CD14-positive monocyte (primary cell): Measurements from ENCODE around the gene CLDN22. TPM values are rescaled to one million over a fixed set of nuclear protein-coding genes. Genes with fewer than 3 reads are reported as not detected.

Source experiments
- DNase-seq, 3 donors: peaks; one replicate each; pipeline ENCODE4 v3.0.0-alpha.2; 2011 to 2022
- H2AFZ ChIP-seq: 2 replicates; pipeline ENCODE4 v1.6.0; 2012; ENCODE audit warnings: mild to moderate bottlenecking, low read depth, low read length, inconsistent platforms; ENCODE audit not compliant: insufficient read depth, poor library complexity, severe bottlenecking
- H3K27ac ChIP-seq, 2 donors: 1 replicate in 1 of 2; 2 replicates in 1 of 2; pipeline ENCODE4 v1.5.1; 2012 to 2013; ENCODE audit warnings: low read length in 2 of 2, control low read depth in 1 of 2, inconsistent platforms in 1 of 2, low read depth in 1 of 2, mild to moderate bottlenecking in 1 of 2
- H3K27me3 ChIP-seq, 2 donors: one replicate each; pipeline versions ENCODE4 v1.6.0 to v1.6.1; 2011 to 2013; ENCODE audit warnings: low read length in 2 of 2; ENCODE audit not compliant: control insufficient read depth in 2 of 2, insufficient read depth in 2 of 2
- H3K36me3 ChIP-seq, 2 donors: replicated peaks in 1 of 2; 1 replicate in 1 of 2; 2 replicates in 1 of 2; pipeline versions ENCODE4 v1.5.1 to v1.6.1; 2012 to 2013; ENCODE audit warnings: low read length in 2 of 2, control low read depth in 1 of 2, inconsistent platforms in 1 of 2, mild to moderate bottlenecking in 1 of 2; ENCODE audit not compliant: insufficient read depth in 2 of 2, control insufficient read depth in 1 of 2
- H3K4me1 ChIP-seq, 2 donors: 1 replicate in 1 of 2; 2 replicates in 1 of 2; pipeline versions ENCODE4 v1.5.1 to v1.6.1; 2012 to 2013; ENCODE audit warnings: low read length in 2 of 2, control low read depth in 1 of 2, inconsistent platforms in 1 of 2, mild to moderate bottlenecking in 1 of 2, moderate library complexity in 1 of 2; ENCODE audit not compliant: insufficient read depth in 2 of 2, control insufficient read depth in 1 of 2
- H3K4me2 ChIP-seq: replicated peaks from 2 replicates; pipeline ENCODE3; 2012; ENCODE audit warnings: low read length, moderate library complexity, mild to moderate bottlenecking; ENCODE audit not compliant: poor library complexity, severe bottlenecking; ENCODE audit errors: extremely low read depth
- H3K4me3 ChIP-seq, 3 experiments: fragments of 200-600 bp in 1 of 3; sonication (generic) in 1 of 3; replicated peaks in 1 of 3; 1 replicate in 2 of 3; 2 replicates in 1 of 3; pipeline ENCODE4 v1.5.1; 2011 to 2013; ENCODE audit warnings: low read length in 3 of 3, mild to moderate bottlenecking in 3 of 3, control low read depth in 2 of 3, low read depth in 2 of 3, inconsistent platforms in 1 of 3, moderate library complexity in 1 of 3
- H3K79me2 ChIP-seq: 2 replicates; pipeline ENCODE4 v1.6.0; 2012; ENCODE audit warnings: mild to moderate bottlenecking, control low read depth, inconsistent platforms, low read length, moderate library complexity; ENCODE audit not compliant: insufficient read depth
- H3K9ac ChIP-seq: 2 replicates; pipeline ENCODE4 v1.6.0; 2017; ENCODE audit warnings: low read length, mild to moderate bottlenecking; ENCODE audit not compliant: insufficient read depth, poor library complexity, severe bottlenecking
- H3K9me3 ChIP-seq, 2 donors: replicated peaks in 1 of 2; 1 replicate in 1 of 2; 2 replicates in 1 of 2; pipeline versions ENCODE4 v1.5.1 to v1.6.1; 2012 to 2013; ENCODE audit warnings: low read length in 2 of 2, control low read depth in 1 of 2; ENCODE audit not compliant: control insufficient read depth in 1 of 2, insufficient read depth in 1 of 2
- H4K20me1 ChIP-seq: 2 replicates; pipeline ENCODE4 v1.6.0; 2012; ENCODE audit warnings: mild to moderate bottlenecking, low read length, control low read depth, moderate library complexity; ENCODE audit not compliant: insufficient read depth
- H3K27ac Mint-ChIP-seq, 7 donors: one replicate each; pipeline ENCODE4 v1.8.0; 2020; ENCODE audit warnings: mild to moderate bottlenecking in 7 of 7, mixed read lengths in 7 of 7, moderate library complexity in 6 of 7, inconsistent platforms in 2 of 7
- H3K27me3 Mint-ChIP-seq, 3 donors: one replicate each; pipeline ENCODE4 v1.8.0; 2021 to 2022; ENCODE audit warnings: low read depth in 3 of 3, mild to moderate bottlenecking in 3 of 3, mixed read lengths in 3 of 3, moderate library complexity in 3 of 3, inconsistent platforms in 1 of 3
- H3K36me3 Mint-ChIP-seq, 2 donors: one replicate each; pipeline ENCODE4 v1.8.0; 2020; ENCODE audit warnings: mixed read lengths in 2 of 2, inconsistent platforms in 1 of 2, mild to moderate bottlenecking in 1 of 2
- H3K4me1 Mint-ChIP-seq: one replicate; pipeline ENCODE4 v1.8.0; 2020; ENCODE audit warnings: mild to moderate bottlenecking, mixed read lengths
- H3K4me3 Mint-ChIP-seq, 2 donors: one replicate each; pipeline ENCODE4 v1.8.0; 2020; ENCODE audit warnings: mild to moderate bottlenecking in 2 of 2, mixed read lengths in 2 of 2, moderate library complexity in 1 of 2
- H3K9me3 Mint-ChIP-seq, 7 donors: one replicate each; pipeline ENCODE4 v1.8.0; 2020 to 2022; ENCODE audit warnings: mixed read lengths in 7 of 7, mild to moderate bottlenecking in 6 of 7, moderate library complexity in 6 of 7, inconsistent platforms in 2 of 7
- WGBS: methylation state at CpG from one replicate; pipeline ENCODE4 v1.1.5; 2013; ENCODE audit warnings: missing lambda C conversion rate; ENCODE audit not compliant: insufficient coverage; 5-methylcytosine and 5-hydroxymethylcytosine counted together
- intact Hi-C, 2 donors: fragments of 100-400 bp; cut with micrococcal nuclease; formaldehyde crosslinking; loops; one replicate each; pipeline versions ENCODE4 v1.15.0 to v1.15.1; 2023
- polyA plus RNA-seq, 3 donors: library from polyadenylated mRNA; depleted of rRNA in 1 of 3; unstranded in 2 of 3; stranded (reverse) in 1 of 3; fragments of 300-500 nt in 2 of 3; fragments of >200 nt in 1 of 3; fragmentation: Illumina TruSeq in 2 of 3; gene quantifications; 1 replicate in 2 of 3; 2 replicates in 1 of 3; pipeline ENCODE4 v1.2.3, GENCODE V29; 2012 to 2021
- TF ChIP-seq, protein P1 (sequence below): fragments of 200-600 bp; IDR thresholded peaks from one replicate; pipeline ENCODE4 v1.8.0; 2022; ENCODE audit warnings: antibody characterized with exemption, mild to moderate bottlenecking

Gene CLDN22
- polyA plus RNA-seq, 3 donors: not detected

DNA sequence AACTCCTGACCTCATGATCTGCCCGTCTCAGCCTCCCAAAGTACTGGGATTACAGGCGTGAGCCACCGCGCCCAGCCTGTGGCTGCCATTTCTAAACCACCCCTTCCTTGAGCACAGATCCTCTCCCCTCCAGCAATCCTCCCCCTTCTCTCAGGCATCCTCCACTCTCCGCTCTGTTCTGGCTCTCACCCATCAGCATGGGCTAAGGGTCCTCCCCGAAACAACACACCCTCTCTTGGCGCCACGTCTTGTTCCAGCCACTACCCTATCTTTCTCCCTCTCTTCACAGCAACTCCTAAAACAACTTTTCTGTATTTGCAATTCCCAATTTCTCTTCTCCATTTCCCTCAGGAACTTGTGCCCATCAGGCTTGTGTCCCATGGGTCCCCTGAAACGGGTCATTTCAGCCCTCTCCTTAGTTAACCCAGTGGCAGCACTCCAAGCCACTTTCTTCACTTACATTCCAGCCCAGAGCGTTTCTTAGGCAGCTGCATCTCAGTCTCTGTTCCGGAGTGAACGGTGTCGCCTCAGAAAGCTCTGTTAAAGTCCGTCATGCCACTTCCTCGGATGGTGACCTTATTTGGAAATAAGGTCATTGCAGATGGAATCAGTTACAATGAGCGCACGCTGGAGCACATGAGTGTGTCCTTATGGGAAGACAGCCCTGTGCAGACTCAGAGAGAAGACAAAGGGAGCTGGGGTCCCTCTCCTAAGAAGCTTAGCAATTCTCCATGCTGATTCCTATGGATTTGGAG is 30.4 kb upstream of the CLDN22 start:
- TF ChIP-seq, protein P1, sequence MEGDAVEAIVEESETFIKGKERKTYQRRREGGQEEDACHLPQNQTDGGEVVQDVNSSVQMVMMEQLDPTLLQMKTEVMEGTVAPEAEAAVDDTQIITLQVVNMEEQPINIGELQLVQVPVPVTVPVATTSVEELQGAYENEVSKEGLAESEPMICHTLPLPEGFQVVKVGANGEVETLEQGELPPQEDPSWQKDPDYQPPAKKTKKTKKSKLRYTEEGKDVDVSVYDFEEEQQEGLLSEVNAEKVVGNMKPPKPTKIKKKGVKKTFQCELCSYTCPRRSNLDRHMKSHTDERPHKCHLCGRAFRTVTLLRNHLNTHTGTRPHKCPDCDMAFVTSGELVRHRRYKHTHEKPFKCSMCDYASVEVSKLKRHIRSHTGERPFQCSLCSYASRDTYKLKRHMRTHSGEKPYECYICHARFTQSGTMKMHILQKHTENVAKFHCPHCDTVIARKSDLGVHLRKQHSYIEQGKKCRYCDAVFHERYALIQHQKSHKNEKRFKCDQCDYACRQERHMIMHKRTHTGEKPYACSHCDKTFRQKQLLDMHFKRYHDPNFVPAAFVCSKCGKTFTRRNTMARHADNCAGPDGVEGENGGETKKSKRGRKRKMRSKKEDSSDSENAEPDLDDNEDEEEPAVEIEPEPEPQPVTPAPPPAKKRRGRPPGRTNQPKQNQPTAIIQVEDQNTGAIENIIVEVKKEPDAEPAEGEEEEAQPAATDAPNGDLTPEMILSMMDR: no peak
- Mint-ChIP-seq H3K27me3 (peaks cover 3 to 9% (median 3%) of the 10 kb centered on the region in 3 donors), H3K27ac (peak overlapping the region in 1 of 7 donors; percentile 27), H3K4me3 (no peak overlapping the region), H3K36me3 (no peaks in the 10 kb centered on the region), H3K4me1 (peaks cover 16% of the 10 kb centered on the region), H3K9me3 (peaks cover 0 to 3% (median 0%) of the 10 kb centered on the region in 7 donors)
- intact Hi-C loops: no loop called here
- Histone ChIP-seq H3K36me3 (no peaks in the 10 kb centered on the region), H3K79me2 (no peaks in the 10 kb centered on the region), H4K20me1 (no peaks in the 10 kb centered on the region), H3K27ac (no peak overlapping the region), H3K4me1 (peaks cover 9 to 20% of the 10 kb centered on the region in 2 donors), H3K4me2 (no peak overlapping the region), H3K27me3 (no peaks in the 10 kb centered on the region), H2AFZ (no peak overlapping the region), H3K9me3 (no peaks in the 10 kb centered on the region), H3K9ac (no peak overlapping the region), H3K4me3 (no peak overlapping the region)
- WGBS: 97% methylated on average over 15 of the region's 17 CpGs
- no peak for DNase-seq

DNA sequence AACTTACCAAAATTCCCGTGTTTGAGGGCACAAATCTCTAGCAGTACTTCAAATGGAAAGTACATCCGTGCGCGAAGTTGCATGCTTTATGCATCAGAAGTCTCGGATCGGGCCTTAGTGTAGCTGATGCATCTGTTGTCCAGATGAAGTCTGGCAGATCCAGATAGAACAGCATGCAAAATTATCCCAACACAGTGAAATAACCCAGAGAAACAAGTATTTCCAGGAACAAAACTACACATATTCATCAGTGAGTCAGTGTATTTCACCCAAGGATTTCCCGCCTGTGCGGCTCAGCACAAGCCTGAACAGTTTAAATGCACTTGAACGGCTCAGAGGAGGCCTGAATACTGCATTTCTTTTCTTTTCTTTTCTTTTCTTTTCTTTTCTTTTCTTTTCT is 29.6 kb upstream of the CLDN22 start:
- Histone ChIP-seq H3K79me2 (no peaks in the 10 kb centered on the region), H3K4me1 (peaks cover 9 to 20% of the 10 kb centered on the region in 2 donors), H3K9ac (no peak overlapping the region), H2AFZ (no peak overlapping the region), H3K27me3 (no peaks in the 10 kb centered on the region), H3K4me2 (no peak overlapping the region), H4K20me1 (no peaks in the 10 kb centered on the region), H3K36me3 (no peaks in the 10 kb centered on the region), H3K4me3 (no peak overlapping the region), H3K27ac (no peak overlapping the region), H3K9me3 (no peaks in the 10 kb centered on the region)
- peaks cover 0 to 3% (median 0%) of the 10 kb centered on the region in 7 donors for H3K9me3 Mint-ChIP-seq
- peaks cover 3 to 9% (median 3%) of the 10 kb centered on the region in 3 donors for H3K27me3 Mint-ChIP-seq
- H3K36me3 Mint-ChIP-seq: no peaks in the 10 kb centered on the region
- intact Hi-C loops: no loop called here
- 94% methylated on average over 6 of the region's 9 CpGs for WGBS
- TF ChIP-seq, protein P1: no peak
- H3K27ac Mint-ChIP-seq: no peak overlapping the region
- H3K4me1 Mint-ChIP-seq: peaks cover 16% of the 10 kb centered on the region
- H3K4me3 Mint-ChIP-seq: no peak overlapping the region
- DNase-seq: no peak
